Ovary (tissue), 3 donors: ENCODE measurements around the gene RPL41.

Source experiments
- POLR2A ChIP-seq: fragments of 450-650 bp; IDR thresholded peaks from one replicate; pipeline ENCODE4 v1.6.1; 2017; ENCODE audit warnings: antibody characterized with exemption, mild to moderate bottlenecking, moderate library complexity
- TF ChIP-seq, protein P1 (sequence below), 3 donors: fragments of 450-650 bp in 2 of 3; fragments of 200-600 bp in 1 of 3; IDR thresholded peaks; one replicate each; pipeline versions ENCODE4 v1.5.1 to v1.8.0; 2016 to 2022; ENCODE audit warnings: antibody characterized with exemption in 3 of 3, mild to moderate bottlenecking in 1 of 3
- donor health status: DM: no; HTN: no; CAD: no.

DNA sequence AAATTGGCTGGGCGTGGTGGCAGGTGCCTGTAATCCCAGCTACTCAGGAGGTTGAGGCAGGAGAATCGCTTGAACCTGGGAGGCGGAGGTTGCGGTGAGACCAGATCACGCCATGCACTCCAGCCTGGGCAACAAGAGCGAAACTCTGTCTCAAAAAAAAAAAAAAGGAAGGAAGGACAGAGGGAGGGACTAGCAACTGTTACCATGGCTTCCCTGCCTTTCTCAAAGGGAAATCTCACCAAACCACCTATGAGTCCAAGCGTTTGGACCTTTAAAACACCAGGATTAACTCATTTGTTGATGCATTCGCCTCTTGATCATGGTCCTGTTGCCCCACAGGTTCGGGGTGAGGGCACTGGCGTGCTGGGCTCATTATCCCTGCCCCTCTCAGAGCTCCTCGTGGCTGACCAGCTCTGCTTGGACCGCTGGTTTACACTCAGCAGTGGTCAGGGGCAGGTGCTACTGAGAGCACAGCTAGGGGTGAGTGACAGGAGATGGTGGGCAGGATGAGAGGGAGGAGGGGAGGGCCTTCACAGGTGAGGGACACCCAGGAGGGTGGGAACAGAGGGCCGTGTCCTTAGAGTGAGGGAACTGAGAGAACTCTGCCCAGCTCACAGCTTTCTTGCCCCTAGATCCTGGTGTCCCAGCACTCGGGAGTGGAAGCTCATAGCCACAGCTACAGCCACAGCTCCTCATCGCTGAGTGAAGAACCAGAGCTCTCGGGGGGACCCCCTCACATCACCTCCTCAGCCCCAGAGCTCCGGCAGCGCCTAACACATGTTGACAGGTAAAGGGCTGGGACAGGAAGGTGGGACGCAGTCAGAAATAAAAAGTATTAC lies 25.7 kb downstream of the RPL41 start:
- TF ChIP-seq, protein P1, sequence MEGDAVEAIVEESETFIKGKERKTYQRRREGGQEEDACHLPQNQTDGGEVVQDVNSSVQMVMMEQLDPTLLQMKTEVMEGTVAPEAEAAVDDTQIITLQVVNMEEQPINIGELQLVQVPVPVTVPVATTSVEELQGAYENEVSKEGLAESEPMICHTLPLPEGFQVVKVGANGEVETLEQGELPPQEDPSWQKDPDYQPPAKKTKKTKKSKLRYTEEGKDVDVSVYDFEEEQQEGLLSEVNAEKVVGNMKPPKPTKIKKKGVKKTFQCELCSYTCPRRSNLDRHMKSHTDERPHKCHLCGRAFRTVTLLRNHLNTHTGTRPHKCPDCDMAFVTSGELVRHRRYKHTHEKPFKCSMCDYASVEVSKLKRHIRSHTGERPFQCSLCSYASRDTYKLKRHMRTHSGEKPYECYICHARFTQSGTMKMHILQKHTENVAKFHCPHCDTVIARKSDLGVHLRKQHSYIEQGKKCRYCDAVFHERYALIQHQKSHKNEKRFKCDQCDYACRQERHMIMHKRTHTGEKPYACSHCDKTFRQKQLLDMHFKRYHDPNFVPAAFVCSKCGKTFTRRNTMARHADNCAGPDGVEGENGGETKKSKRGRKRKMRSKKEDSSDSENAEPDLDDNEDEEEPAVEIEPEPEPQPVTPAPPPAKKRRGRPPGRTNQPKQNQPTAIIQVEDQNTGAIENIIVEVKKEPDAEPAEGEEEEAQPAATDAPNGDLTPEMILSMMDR (IDR thresholded peaks at IDR 0.05): no peak
- no peak for TF ChIP-seq POLR2A
